GM12864 (cell line): Measurements from ENCODE around the gene CACNA1E.
"Not testable (repeated sequence)": the region's sequence is repeated elsewhere in the genome, so short reads cannot be mapped to it uniquely, and the experiment has no call there.

ENCODE experiments used
- DNase-seq: peaks from one replicate; pipeline ENCODE4 v3.0.0-alpha.2; 2011; ENCODE audit warnings: low read depth
- H3K4me3 ChIP-seq: 2 replicates; pipeline ENCODE4 v1.5.1; 2011; ENCODE audit warnings: mild to moderate bottlenecking, low read depth, low read length, control low read depth
- CTCF ChIP-seq: IDR thresholded peaks from 2 replicates; pipeline ENCODE4 v1.5.1; 2011; ENCODE audit warnings: low read depth, mild to moderate bottlenecking, moderate library complexity, low read length, control low read depth, inconsistent platforms; ENCODE audit errors: missing control alignments

Gene CACNA1E

GRCh38 chr1:181846001-181846645, 362.8 kb downstream of the CACNA1E start:
- no peak overlapping the region for H3K4me3 ChIP-seq
- no peak for DNase-seq
- no peak for TF ChIP-seq CTCF

- DNase-seq = no peak
- no peak overlapping the region for H3K4me3 ChIP-seq
- TF ChIP-seq CTCF = no peak
Observed at GRCh38 chr1:181846681-181847080, 363.4 kb downstream of the CACNA1E start.

GRCh38 chr1:181849071-181849470, 365.8 kb downstream of the CACNA1E start:
- no peak overlapping the region for H3K4me3 ChIP-seq
- DNase-seq = no peak
- TF ChIP-seq CTCF = no peak

GRCh38 chr1:181854212-181854611, 370.9 kb downstream of the CACNA1E start:
- not testable (repeated sequence) for DNase-seq, H3K4me3 ChIP-seq

- no peak for TF ChIP-seq CTCF
- no peak overlapping the region for H3K4me3 ChIP-seq
- no peak for DNase-seq
Observed at GRCh38 chr1:181855380-181855779, 372.1 kb downstream of the CACNA1E start.
